AG04449 (cell line): Measurements from ENCODE around the gene SLC24A4.

Source experiments
- CTCF ChIA-PET: fragments of 350-600 bp; formaldehyde crosslinking; extraction: SDS; loops from one replicate; lab custom pipeline; 2021; ENCODE audit warnings: antibody characterized with exemption; lab: Yijun Ruan, JAX
- POLR2A ChIA-PET: fragments of 400-600, 350-600 bp; formaldehyde crosslinking; extraction: SDS; loops from one replicate; lab custom pipeline; 2020; ENCODE audit warnings: antibody characterized with exemption, inconsistent platforms; lab: Yijun Ruan, JAX
- DNase-seq: peaks from one replicate; pipeline ENCODE4 v3.0.0-alpha.2; 2010; ENCODE audit warnings: low read depth, low spot score
- H3K4me3 ChIP-seq: 2 replicates; pipeline ENCODE4 v1.5.1; 2011; ENCODE audit warnings: low read depth, mild to moderate bottlenecking, control low read depth, low read length
- TF ChIP-seq, protein P1 (sequence below): IDR thresholded peaks from one replicate; pipeline ENCODE4 v1.5.1; 2011; ENCODE audit warnings: mild to moderate bottlenecking, moderate library complexity, low read length, control low read depth, inconsistent platforms; ENCODE audit not compliant: insufficient read depth; ENCODE audit errors: missing control alignments

Gene SLC24A4

DNA sequence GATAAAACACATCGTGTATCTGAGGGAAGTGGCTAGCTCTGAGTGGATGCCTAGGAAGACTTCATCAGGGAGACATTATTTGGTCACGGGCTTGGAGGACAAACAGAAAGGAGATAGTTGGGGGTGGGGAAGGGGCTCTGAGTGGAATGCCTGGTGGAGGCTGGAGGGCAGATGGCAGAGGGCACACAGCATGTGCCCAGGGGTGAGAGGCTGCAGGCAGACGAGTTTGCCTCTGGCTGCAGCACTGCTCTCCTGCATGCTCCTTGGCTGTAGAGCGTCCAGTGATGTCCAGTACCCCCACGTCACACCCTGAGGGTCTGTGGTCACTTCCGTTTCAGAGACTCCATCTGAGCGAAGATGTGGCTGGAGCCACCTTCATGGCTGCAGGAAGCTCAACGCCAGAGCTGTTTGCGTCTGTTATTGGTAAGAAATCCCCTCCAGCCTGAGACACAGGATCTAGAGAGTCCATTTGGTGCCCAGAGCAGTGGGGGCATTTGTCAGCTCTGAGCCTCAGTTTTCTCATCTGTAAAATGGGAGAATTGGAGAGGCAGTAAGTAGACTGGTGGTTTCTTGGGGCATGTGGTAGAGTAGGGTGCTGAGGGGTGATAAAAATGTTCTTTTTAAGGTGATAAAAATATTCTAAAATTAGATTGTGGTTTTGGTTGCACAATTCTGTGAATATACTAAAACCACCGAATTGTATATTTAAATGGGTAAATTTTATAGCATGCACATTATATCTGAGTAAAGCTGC, 119.0 kb downstream of the SLC24A4 start:
- ChIA-PET CTCF (interaction anchor here (1.0 to 1.6 kb wide), 2 partner anchors 14 to 16 kb away, joined by 3 read pairs; no protein-coding TSS in a partner anchor), POLR2A (no interaction called here)
- H3K4me3 ChIP-seq: no peak overlapping the region
- no peak for DNase-seq
- TF ChIP-seq, protein P1, sequence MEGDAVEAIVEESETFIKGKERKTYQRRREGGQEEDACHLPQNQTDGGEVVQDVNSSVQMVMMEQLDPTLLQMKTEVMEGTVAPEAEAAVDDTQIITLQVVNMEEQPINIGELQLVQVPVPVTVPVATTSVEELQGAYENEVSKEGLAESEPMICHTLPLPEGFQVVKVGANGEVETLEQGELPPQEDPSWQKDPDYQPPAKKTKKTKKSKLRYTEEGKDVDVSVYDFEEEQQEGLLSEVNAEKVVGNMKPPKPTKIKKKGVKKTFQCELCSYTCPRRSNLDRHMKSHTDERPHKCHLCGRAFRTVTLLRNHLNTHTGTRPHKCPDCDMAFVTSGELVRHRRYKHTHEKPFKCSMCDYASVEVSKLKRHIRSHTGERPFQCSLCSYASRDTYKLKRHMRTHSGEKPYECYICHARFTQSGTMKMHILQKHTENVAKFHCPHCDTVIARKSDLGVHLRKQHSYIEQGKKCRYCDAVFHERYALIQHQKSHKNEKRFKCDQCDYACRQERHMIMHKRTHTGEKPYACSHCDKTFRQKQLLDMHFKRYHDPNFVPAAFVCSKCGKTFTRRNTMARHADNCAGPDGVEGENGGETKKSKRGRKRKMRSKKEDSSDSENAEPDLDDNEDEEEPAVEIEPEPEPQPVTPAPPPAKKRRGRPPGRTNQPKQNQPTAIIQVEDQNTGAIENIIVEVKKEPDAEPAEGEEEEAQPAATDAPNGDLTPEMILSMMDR: no peak

DNA sequence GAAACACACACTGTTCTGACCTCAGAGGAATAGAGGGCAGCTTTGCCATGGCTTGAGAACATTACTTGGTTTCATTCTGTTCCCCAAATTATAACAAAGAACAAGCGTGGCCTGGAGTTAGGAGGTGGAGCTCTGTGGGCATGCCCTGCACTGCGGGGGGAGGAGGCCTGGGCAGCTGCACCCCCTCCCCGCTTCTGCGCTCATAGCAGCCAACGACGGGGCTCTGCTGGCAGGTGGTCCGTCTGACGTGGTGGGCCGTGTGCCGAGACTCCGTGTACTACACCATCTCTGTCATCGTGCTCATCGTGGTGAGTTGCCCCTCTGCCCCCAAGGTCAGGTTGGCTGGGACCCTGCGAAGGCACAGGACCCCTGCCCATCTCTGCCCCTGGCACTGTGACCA, 120.2 kb downstream of the SLC24A4 start:
- ChIA-PET POLR2A (no interaction called here), CTCF (interaction anchor here (1.6 kb wide), 1 partner anchor 14 kb away, joined by 3 read pairs; no protein-coding TSS in a partner anchor)
- TF ChIP-seq, protein P1: no peak
- no peak for DNase-seq
- H3K4me3 ChIP-seq: no peak overlapping the region

DNA sequence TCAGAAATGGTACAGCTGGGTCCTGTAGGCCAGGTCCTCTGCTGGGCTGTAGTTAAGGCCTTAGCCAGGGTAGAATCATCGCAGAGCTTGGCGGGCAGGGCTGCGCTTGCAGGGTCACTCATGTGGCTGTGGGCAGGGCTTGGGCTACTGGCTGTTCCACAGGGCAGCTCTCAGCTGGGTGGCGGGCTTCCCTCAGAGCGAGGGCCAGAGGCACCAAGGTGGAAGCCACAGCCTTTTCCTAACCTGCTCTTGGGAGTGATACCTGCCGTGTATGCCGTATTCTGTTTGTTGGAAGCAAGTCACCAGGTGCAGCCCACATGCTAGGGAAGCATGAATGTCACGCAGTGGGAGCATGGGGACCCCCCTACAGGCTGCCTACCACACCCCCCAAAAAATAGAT, 120.8 kb downstream of the SLC24A4 start:
- TF ChIP-seq, protein P1: no peak
- no peak overlapping the region for H3K4me3 ChIP-seq
- ChIA-PET CTCF (no interaction called here), POLR2A (no interaction called here)
- no peak for DNase-seq

DNA sequence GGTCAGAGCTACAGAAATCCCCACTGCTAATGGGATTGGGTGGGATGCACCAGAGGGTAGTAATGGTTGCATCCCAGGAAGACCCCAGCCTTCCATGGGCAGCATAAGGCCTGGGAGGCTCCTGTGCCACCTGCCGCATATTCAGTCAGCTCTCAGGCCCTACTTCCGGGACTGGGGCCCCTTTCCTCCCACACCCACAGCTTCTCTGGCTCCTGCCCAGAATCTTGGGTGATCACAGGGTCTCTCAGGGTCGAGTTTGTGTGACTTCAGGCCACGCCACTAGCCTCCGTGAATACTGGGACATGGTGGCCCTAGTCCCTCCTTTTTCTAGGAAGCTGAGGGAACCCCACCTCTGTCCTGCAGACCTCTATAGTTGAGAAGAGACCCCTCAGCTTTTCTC, 123.8 kb downstream of the SLC24A4 start:
- POLR2A ChIA-PET: interaction anchor here (0.6 kb wide), 1 partner anchor 317 kb away, joined by 3 read pairs; no protein-coding TSS in a partner anchor

DNA sequence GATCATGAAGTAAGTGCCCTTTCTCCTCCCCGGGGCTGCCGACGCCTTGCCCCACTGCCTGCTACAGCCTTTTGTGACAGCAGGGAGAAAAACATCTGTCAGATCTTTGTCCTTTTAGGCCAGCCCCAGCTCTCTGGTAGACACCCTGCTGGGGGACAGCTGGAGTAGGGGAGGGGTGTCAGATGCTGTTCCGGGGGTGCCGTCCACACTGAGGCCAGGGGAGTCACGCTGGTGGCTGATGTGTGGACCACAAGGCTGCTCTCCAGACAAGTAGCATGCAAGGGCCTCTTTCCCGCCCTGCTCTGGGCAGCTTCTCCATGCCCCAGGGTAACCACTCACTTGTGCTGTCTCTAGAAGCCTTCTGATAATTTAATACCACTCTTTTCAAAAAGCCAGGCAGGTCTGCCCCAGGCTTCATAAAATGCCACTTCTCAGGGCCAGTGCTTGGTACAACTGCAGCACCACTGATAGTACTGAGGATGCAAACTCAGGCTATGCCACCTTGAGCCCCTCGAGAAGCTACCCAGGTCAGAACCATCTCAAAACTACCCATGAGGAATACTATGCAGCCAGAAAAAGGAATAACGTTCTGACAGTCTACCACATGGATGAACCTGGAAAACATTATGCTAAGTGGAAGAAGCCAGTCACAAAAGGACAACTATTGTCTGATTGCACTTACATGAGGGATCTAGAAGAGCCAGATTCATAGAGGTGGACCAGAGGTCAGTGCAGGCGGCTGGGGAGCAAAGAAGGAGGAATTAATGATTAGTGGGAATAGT, 124.6 kb downstream of the SLC24A4 start:
- DNase-seq: no peak
- POLR2A ChIA-PET: interaction anchor here (0.6 kb wide), 1 partner anchor 318 kb away, joined by 3 read pairs; no protein-coding TSS in a partner anchor
- H3K4me3 ChIP-seq: no peak overlapping the region
- CTCF ChIA-PET: interaction anchor here (1.3 to 2.7 kb wide), 2 partner anchors 10 to 12 kb away, joined by 3 to 10 read pairs; no protein-coding TSS in a partner anchor
- TF ChIP-seq, protein P1: no peak

More for the DNA sequence above, 123.8 kb downstream of the SLC24A4 start:
- TF ChIP-seq, protein P1: no peak
- no peak for DNase-seq
- CTCF ChIA-PET: interaction anchor here (0.8 to 2.7 kb wide), 3 partner anchors 11 to 308 kb away, joined by 3 to 10 read pairs (median 3); no protein-coding TSS in a partner anchor
- H3K4me3 ChIP-seq: no peak overlapping the region
